Panc1 (cell line): Measurements from ENCODE around the gene SLC52A1. TPM values are rescaled to one million over a fixed set of nuclear protein-coding genes. Genes with fewer than 3 reads are reported as not detected.

Experiments
- ATAC-seq: fragments of 200-7000 bp; cut with Tn5 transposase; 2 replicates; pipeline ENCODE4 v1.9.1; 2020; ENCODE audit warnings: mild to moderate bottlenecking, moderate library complexity
- BruUV-seq: library from RNA; stranded (reverse); fragments of 400-500 nt; replicated peaks from 2 replicates; lab custom pipeline; 2021; lab: Mats Ljungman, UMichigan
- CTCF ChIA-PET: fragments of 300-600 bp; sonication (Branson Sonifier 250); formaldehyde crosslinking; loops from one replicate; lab custom pipeline; 2022; ENCODE audit warnings: antibody characterized with exemption; lab: Charles Lee
- POLR2A ChIA-PET: fragments of 300-600 bp; sonication (Branson Sonifier 250); formaldehyde crosslinking; loops from one replicate; lab custom pipeline; 2022; ENCODE audit warnings: antibody characterized with exemption; lab: Charles Lee
- DNase-seq: peaks from one replicate; pipeline ENCODE4 v3.0.0-alpha.2; 2010; ENCODE audit warnings: low read depth, low spot score
- H3K27ac ChIP-seq: 2 replicates; pipeline ENCODE4 v1.5.1; 2011; ENCODE audit warnings: mild to moderate bottlenecking, low read length, inconsistent platforms
- H3K27me3 ChIP-seq: fragments of 200-500 bp; sonication (Bioruptor generic); 2 replicates; pipeline ENCODE4 v1.6.0; 2014; ENCODE audit warnings: low read length, inconsistent platforms; ENCODE audit not compliant: control insufficient read depth, insufficient read depth
- H3K36me3 ChIP-seq: fragments of 200-500 bp; sonication (Bioruptor generic); 2 replicates; pipeline ENCODE4 v1.5.1; 2014; ENCODE audit warnings: inconsistent platforms, mild to moderate bottlenecking, low read length, moderate library complexity; ENCODE audit not compliant: control insufficient read depth, insufficient read depth
- H3K4me1 ChIP-seq: 2 replicates; pipeline ENCODE4 v1.5.1; 2011; ENCODE audit warnings: inconsistent platforms, mild to moderate bottlenecking, low read length, moderate library complexity; ENCODE audit not compliant: control insufficient read depth, insufficient read depth
- H3K4me3 ChIP-seq, 2 experiments: 2 replicates each; pipeline ENCODE4 v1.5.1; 2011 to 2012; ENCODE audit warnings: low read depth in 2 of 2, low read length in 2 of 2, mild to moderate bottlenecking in 2 of 2, inconsistent platforms in 1 of 2, moderate library complexity in 1 of 2
- H3K9me3 ChIP-seq: fragments of 200-500 bp; sonication (Bioruptor generic); 2 replicates; pipeline ENCODE4 v1.5.1; 2014; ENCODE audit warnings: low read depth, mild to moderate bottlenecking, inconsistent platforms, low read length, moderate library complexity; ENCODE audit not compliant: control insufficient read depth, insufficient read depth
- CTCF ChIP-seq: fragments of 450-650 bp; IDR thresholded peaks from 2 replicates; pipeline ENCODE4 v1.5.1; 2017; ENCODE audit warnings: mild to moderate bottlenecking
- POLR2AphosphoS5 ChIP-seq: IDR thresholded peaks from 2 replicates; pipeline ENCODE4 v1.6.1; 2012; ENCODE audit warnings: mild to moderate bottlenecking, low read depth, low read length, moderate library complexity
- REST ChIP-seq, 2 experiments: IDR thresholded peaks; 2 replicates each; pipeline ENCODE4 v1.6.1; 2011 to 2012; ENCODE audit warnings: low read depth in 2 of 2, control low read depth in 1 of 2, low read length in 1 of 2, mild to moderate bottlenecking in 1 of 2, moderate library complexity in 1 of 2; ENCODE audit not compliant: insufficient read depth in 1 of 2
- SIN3A ChIP-seq: IDR thresholded peaks from 2 replicates; pipeline ENCODE4 v1.6.1; 2012; ENCODE audit warnings: low read depth, mild to moderate bottlenecking, low read length, moderate library complexity, borderline replicate concordance; ENCODE audit not compliant: insufficient read depth
- TCF7L2 ChIP-seq: IDR thresholded peaks from 2 replicates; pipeline ENCODE4 v1.6.1; 2011; ENCODE audit warnings: mild to moderate bottlenecking, low read depth, low read length, inconsistent platforms
- in situ Hi-C: cut with HindIII; loops from 2 replicates; pipeline ENCODE4 v1.10.0; 2016; ENCODE audit warnings: low sequenced_read_pairs, low pct_unique_long_range_greater_than_20kb
- intact Hi-C: fragments of 100-400 bp; cut with micrococcal nuclease; formaldehyde crosslinking; loops from one replicate; pipeline ENCODE4 v1.10.0; 2022; ENCODE audit not compliant: unreplicated experiment
- total RNA-seq: library from RNA; stranded (reverse); gene quantifications from one replicate; pipeline ENCODE4 v1.2.1, GENCODE V29; 2021; ENCODE audit not compliant: unreplicated experiment

The SLC52A1 gene
- total RNA-seq, 1 experiment from 2014 or later = 0.54 TPM

- ChIA-PET CTCF (no interaction called here), POLR2A (no interaction called here)
- TF ChIP-seq TCF7L2 = no peak
- TF ChIP-seq REST (IDR thresholded peaks at IDR 0.05; ENCODE audit: insufficient read depth in 1 of 2, low read depth in 2 of 2, low read length in 1 of 2) = no peak
- H3K4me1 ChIP-seq = no peaks in the 10 kb centered on the region
- H3K27me3 ChIP-seq = no peaks in the 10 kb centered on the region
- no peak overlapping the region for H3K4me3 ChIP-seq
- BruUV-seq = no TSS peak
- no peaks in the 10 kb centered on the region for H3K9me3 ChIP-seq
- no peaks in the 10 kb centered on the region; the same call in 1 of the 2 replicates for H3K36me3 ChIP-seq
- ATAC-seq (no peak), DNase-seq (no peak)
- intact Hi-C loops (no loop called here), in situ Hi-C loops (no loop called here)
- no peak overlapping the region for H3K27ac ChIP-seq
Observed at GRCh38 chr17:5019475-5019956, 15.7 kb downstream of the SLC52A1 start.

GRCh38 chr17:5014357-5014756 is 20.9 kb downstream of the SLC52A1 start:
- Histone ChIP-seq H3K9me3 (no peaks in the 10 kb centered on the region), H3K27me3 (no peaks in the 10 kb centered on the region), H3K36me3 (no peaks in the 10 kb centered on the region; the same call in 1 of the 2 replicates), H3K4me3 (no peak overlapping the region), H3K4me1 (no peaks in the 10 kb centered on the region), H3K27ac (no peak overlapping the region)
- TF ChIP-seq CTCF (no peak), TCF7L2 (no peak), REST (IDR thresholded peaks at IDR 0.05; ENCODE audit: insufficient read depth in 1 of 2, low read depth in 2 of 2, low read length in 1 of 2) (no peak), SIN3A (no peak), POLR2AphosphoS5 (no peak)
- ATAC-seq = no peak
- no peak for DNase-seq
- ChIA-PET CTCF (no interaction called here), POLR2A (no interaction called here)
- in situ Hi-C loops (no loop called here), intact Hi-C loops (no loop called here)
- no TSS peak for BruUV-seq
